Neural cell (in vitro differentiated cells): ENCODE measurements around the gene TRAPPC5. TPM values are rescaled to one million over a fixed set of nuclear protein-coding genes. Genes with fewer than 3 reads are reported as not detected.

Experiments used
- H2AFZ ChIP-seq: fragments of 200-600, 300-800 bp; sonication (generic), shearing (Covaris generic); 2 replicates; pipeline ENCODE4 v1.6.0; 2014; ENCODE audit warnings: low read depth, mild to moderate bottlenecking, antibody characterized with exemption, low read length, moderate library complexity
- H3F3A ChIP-seq: fragments of 200-600 bp; shearing (Covaris generic); 2 replicates; pipeline ENCODE4 v1.6.1; 2016; ENCODE audit warnings: mild to moderate bottlenecking, moderate library complexity, mixed read lengths, antibody characterized with exemption, low read length; ENCODE audit not compliant: insufficient read depth, poor library complexity, severe bottlenecking
- H3K27ac ChIP-seq: fragments of 200-600, 300-800 bp; sonication (generic), shearing (Covaris generic); 2 replicates; pipeline ENCODE4 v1.5.1; 2014; ENCODE audit warnings: mild to moderate bottlenecking, low read length, moderate library complexity
- H3K27me3 ChIP-seq: fragments of 300-800, 200-600 bp; sonication (generic), shearing (Covaris generic); 2 replicates; pipeline ENCODE4 v1.6.0; 2014; ENCODE audit warnings: mild to moderate bottlenecking, low read depth, low read length, moderate library complexity; ENCODE audit not compliant: insufficient read depth
- H3K36me3 ChIP-seq: fragments of 300-800, 200-600 bp; sonication (generic), shearing (Covaris generic); 2 replicates; pipeline ENCODE4 v1.5.1; 2014; ENCODE audit warnings: mild to moderate bottlenecking, antibody characterized with exemption, low read length, moderate library complexity; ENCODE audit not compliant: insufficient read depth
- H3K4me2 ChIP-seq: fragments of 300-800, 200-600 bp; sonication (generic), shearing (Covaris generic); 2 replicates; pipeline ENCODE4 v1.6.0; 2014; ENCODE audit warnings: mild to moderate bottlenecking, low read length
- H3K4me3 ChIP-seq: fragments of 300-800, 200-600 bp; sonication (generic), shearing (Covaris generic); 2 replicates; pipeline ENCODE4 v1.5.1; 2014; ENCODE audit warnings: mild to moderate bottlenecking, low read length, moderate library complexity
- H3K79me2 ChIP-seq: fragments of 200-600 bp; shearing (Covaris generic); replicated peaks from 2 replicates; pipeline ENCODE4 v1.6.0; 2014; ENCODE audit warnings: mild to moderate bottlenecking, low read length, moderate library complexity; ENCODE audit not compliant: insufficient read depth
- H3K9ac ChIP-seq: fragments of 300-800, 200-600 bp; sonication (generic), shearing (Covaris generic); 2 replicates; pipeline ENCODE4 v1.6.1; 2016; ENCODE audit warnings: mild to moderate bottlenecking, low read length, mixed read lengths
- H3K9me2 ChIP-seq: fragments of 200-600 bp; shearing (Covaris generic); 2 replicates; pipeline ENCODE4 v1.6.1; 2016; ENCODE audit warnings: mild to moderate bottlenecking, low read length, mixed read lengths; ENCODE audit not compliant: insufficient read depth
- H3K9me3 ChIP-seq: fragments of 200-600, 300-800 bp; sonication (generic), shearing (Covaris generic); 2 replicates; pipeline ENCODE4 v1.6.1; 2016; ENCODE audit warnings: mild to moderate bottlenecking, mixed run types, low read length, moderate library complexity, mixed read lengths
- H4K20me1 ChIP-seq: fragments of 200-600 bp; shearing (Covaris generic); 2 replicates; pipeline ENCODE4 v1.6.1; 2016; ENCODE audit warnings: mild to moderate bottlenecking, mixed run types; ENCODE audit not compliant: insufficient read depth
- CTCF ChIP-seq: fragments of 450-650 bp; IDR thresholded peaks from 2 replicates; pipeline ENCODE4 v1.5.1; 2014; ENCODE audit warnings: antibody characterized with exemption, mild to moderate bottlenecking, moderate library complexity; ENCODE audit not compliant: poor library complexity, severe bottlenecking
- EP300 ChIP-seq: fragments of 450-650 bp; conservative IDR thresholded peaks from 2 replicates; pipeline ENCODE4 v1.6.1; 2014; ENCODE audit warnings: antibody characterized with exemption, mild to moderate bottlenecking, moderate library complexity; ENCODE audit not compliant: poor library complexity, severe bottlenecking
- EZH2 ChIP-seq: fragments of 200-600, 300-800 bp; shearing (Covaris generic), sonication (generic); IDR thresholded peaks from 2 replicates; pipeline ENCODE4 v1.6.1; 2014; ENCODE audit warnings: antibody characterized with exemption, low read length, borderline replicate concordance, mild to moderate bottlenecking; ENCODE audit not compliant: insufficient read depth, poor library complexity, severe bottlenecking
- MXI1 ChIP-seq: fragments of 450-650 bp; conservative IDR thresholded peaks from 2 replicates; pipeline ENCODE4 v1.6.1; 2014; ENCODE audit warnings: antibody characterized with exemption, mild to moderate bottlenecking; ENCODE audit not compliant: poor library complexity, severe bottlenecking
- POLR2AphosphoS5 ChIP-seq: IDR thresholded peaks from 2 replicates; pipeline ENCODE4 v1.6.1; 2012
- RAD21 ChIP-seq: fragments of 450-650 bp; conservative IDR thresholded peaks from 2 replicates; pipeline ENCODE4 v1.6.1; 2014; ENCODE audit warnings: antibody characterized with exemption, mild to moderate bottlenecking, moderate library complexity
- SMC3 ChIP-seq: fragments of 450-650 bp; conservative IDR thresholded peaks from 2 replicates; pipeline ENCODE4 v1.6.1; 2014; ENCODE audit warnings: antibody characterized with exemption, mild to moderate bottlenecking, moderate library complexity; ENCODE audit not compliant: poor library complexity
- TAF1 ChIP-seq: IDR thresholded peaks from 2 replicates; pipeline ENCODE4 v1.6.1; 2012; ENCODE audit warnings: low read depth
- polyA plus RNA-seq: library from polyadenylated mRNA; depleted of rRNA; stranded (reverse); fragments of >200 nt; gene quantifications from 2 replicates; pipeline ENCODE4 v1.2.3, GENCODE V29; 2014
- TF ChIP-seq, protein P1 (sequence below): IDR thresholded peaks from 2 replicates; pipeline ENCODE4 v1.6.1; 2012; ENCODE audit warnings: borderline replicate concordance

The TRAPPC5 gene
- polyA plus RNA-seq, 1 donor from 2014 or later: 88.5 TPM

DNA sequence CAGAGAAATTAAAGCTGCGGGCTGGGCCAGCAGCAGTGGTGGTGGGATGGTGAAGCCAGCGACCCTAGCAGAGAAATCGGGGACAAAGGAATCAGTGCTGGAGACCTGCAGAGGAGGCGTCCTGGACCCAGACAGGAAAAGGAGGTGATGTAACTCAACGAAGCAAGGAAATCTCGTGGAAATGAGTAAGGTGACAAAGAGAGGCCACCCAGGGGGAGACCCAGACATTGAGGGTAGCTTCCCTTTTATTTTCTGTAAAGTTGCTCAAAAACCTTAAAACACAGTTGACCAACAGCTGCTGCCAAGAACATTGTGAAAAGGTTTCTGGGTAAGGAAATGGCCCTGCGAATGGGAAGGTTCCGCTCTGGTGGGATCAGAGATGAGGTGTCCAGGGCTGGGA is 25.1 kb upstream of the TRAPPC5 start:
- Histone ChIP-seq H3K9ac (no peak overlapping the region), H3F3A (no peaks in the 10 kb centered on the region), H3K27me3 (peaks cover 3% of the 10 kb centered on the region), H4K20me1 (no peaks in the 10 kb centered on the region), H3K4me3 (no peak overlapping the region), H3K27ac (no peak overlapping the region), H2AFZ (no peak overlapping the region), H3K36me3 (no peaks in the 10 kb centered on the region), H3K9me3 (no peaks in the 10 kb centered on the region), H3K79me2 (no peaks in the 10 kb centered on the region), H3K4me2 (no peak overlapping the region), H3K9me2 (no peaks in the 10 kb centered on the region)
- no peak for TF ChIP-seq POLR2AphosphoS5
- TF ChIP-seq MXI1: no peak
- no peak for TF ChIP-seq EP300
- no peak for TF ChIP-seq EZH2
- TF ChIP-seq CTCF: no peak
- TF ChIP-seq, protein P1, sequence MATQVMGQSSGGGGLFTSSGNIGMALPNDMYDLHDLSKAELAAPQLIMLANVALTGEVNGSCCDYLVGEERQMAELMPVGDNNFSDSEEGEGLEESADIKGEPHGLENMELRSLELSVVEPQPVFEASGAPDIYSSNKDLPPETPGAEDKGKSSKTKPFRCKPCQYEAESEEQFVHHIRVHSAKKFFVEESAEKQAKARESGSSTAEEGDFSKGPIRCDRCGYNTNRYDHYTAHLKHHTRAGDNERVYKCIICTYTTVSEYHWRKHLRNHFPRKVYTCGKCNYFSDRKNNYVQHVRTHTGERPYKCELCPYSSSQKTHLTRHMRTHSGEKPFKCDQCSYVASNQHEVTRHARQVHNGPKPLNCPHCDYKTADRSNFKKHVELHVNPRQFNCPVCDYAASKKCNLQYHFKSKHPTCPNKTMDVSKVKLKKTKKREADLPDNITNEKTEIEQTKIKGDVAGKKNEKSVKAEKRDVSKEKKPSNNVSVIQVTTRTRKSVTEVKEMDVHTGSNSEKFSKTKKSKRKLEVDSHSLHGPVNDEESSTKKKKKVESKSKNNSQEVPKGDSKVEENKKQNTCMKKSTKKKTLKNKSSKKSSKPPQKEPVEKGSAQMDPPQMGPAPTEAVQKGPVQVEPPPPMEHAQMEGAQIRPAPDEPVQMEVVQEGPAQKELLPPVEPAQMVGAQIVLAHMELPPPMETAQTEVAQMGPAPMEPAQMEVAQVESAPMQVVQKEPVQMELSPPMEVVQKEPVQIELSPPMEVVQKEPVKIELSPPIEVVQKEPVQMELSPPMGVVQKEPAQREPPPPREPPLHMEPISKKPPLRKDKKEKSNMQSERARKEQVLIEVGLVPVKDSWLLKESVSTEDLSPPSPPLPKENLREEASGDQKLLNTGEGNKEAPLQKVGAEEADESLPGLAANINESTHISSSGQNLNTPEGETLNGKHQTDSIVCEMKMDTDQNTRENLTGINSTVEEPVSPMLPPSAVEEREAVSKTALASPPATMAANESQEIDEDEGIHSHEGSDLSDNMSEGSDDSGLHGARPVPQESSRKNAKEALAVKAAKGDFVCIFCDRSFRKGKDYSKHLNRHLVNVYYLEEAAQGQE: no peak
- TF ChIP-seq TAF1: no peak

GRCh38 chr19:7657131-7657751 is 23.4 kb upstream of the TRAPPC5 start:
- Histone ChIP-seq H3K9me3 (no peaks in the 10 kb centered on the region), H3K79me2 (no peaks in the 10 kb centered on the region), H3K27ac (no peak overlapping the region), H3K27me3 (no peaks in the 10 kb centered on the region), H3F3A (no peaks in the 10 kb centered on the region), H3K4me2 (no peak overlapping the region), H3K9ac (no peak overlapping the region), H2AFZ (no peak overlapping the region), H3K9me2 (no peaks in the 10 kb centered on the region), H3K4me3 (no peak overlapping the region), H4K20me1 (no peaks in the 10 kb centered on the region), H3K36me3 (no peaks in the 10 kb centered on the region)
- TF ChIP-seq EZH2 (no peak), TAF1 (no peak), EP300 (no peak), SMC3 (no peak), MXI1 (no peak), CTCF (no peak), RAD21 (no peak), POLR2AphosphoS5 (no peak)
- TF ChIP-seq, protein P1: no peak
